ENCODE data around the gene SLC2A9.

The SLC2A9 gene

DNA sequence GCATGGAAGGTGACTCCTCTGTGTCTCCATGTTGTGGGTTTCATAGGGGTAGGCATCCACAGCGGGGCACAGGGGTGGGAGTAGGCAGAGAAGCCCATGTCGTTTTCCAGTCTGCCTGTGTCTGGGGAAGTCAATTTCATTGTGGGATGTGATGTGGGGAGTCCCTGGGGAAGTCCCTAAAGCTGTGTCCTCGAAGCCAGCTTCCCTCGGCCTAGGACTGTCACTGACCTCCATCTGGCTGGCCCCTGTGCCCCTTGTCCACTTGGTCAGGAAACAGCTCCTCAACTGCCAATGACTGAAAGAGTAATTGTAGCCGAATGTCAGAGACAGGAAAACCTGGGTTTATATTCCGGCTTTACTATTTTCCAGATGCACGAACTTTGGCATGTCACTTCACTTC is 130.2 kb downstream of the SLC2A9 start:
- DNase-seq (ENCODE audit: extremely low spot score) = no peak
- TF ChIP-seq FOXM1 (IDR thresholded peaks at IDR 0.05; ENCODE audit: borderline replicate concordance) (no peak), FOXA1 (IDR thresholded peaks at IDR 0.05) (no peak)
- ChIA-PET POLR2A (no interaction called here), CTCF (no interaction called here)

DNA sequence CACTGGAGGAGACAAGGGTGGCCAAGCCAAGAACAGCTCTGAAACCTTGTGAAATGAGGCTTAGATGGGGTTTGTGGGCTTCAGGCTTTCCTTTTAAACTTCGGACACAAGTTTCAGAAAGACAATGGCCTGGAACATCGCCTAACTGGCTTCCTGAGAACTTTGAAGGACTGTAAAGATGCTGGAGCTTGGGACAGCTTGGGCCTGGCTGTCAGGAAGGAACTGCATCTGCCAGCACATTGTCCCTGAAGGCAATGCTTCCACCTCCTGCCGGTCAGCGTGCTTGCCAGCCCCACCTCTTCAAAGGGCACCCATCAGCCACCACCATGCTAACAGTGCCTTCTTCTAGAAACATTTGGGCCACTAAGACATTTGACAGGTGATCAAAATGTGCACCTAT is 132.0 kb downstream of the SLC2A9 start:
- POLR2A ChIA-PET = no interaction called here

DNA sequence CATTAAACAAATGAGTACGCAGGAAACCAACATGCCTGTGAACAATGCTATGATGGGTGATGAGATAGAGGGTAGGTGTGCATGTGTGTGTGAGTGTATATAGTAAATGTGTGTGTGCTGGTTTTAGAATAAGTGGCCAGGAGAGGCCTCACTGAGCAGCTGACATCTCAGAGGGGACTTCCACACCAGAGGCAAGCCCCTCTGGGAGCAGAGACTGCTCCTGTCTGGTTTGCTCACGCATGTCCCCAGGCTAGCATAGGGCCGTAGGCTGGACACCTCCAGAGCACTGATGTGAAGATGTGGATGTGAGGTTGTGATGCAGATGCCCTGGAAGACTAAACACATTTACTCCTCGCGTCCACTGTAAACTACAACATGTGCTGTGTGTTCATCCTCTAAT is 135.3 kb downstream of the SLC2A9 start:
- no peak for DNase-seq (ENCODE audit: extremely low spot score)
- POLR2A ChIA-PET = no interaction called here
- CTCF ChIA-PET = no interaction called here
- no peak for TF ChIP-seq ARNT (IDR thresholded peaks at IDR 0.05)
- no peak for TF ChIP-seq L3MBTL2 (conservative IDR thresholded peaks at IDR 0.05)
- no peak for TF ChIP-seq PKNOX1 (IDR thresholded peaks at IDR 0.05)
- no peak for TF ChIP-seq LEF1 (IDR thresholded peaks at IDR 0.05; ENCODE audit: borderline replicate concordance)
- TF ChIP-seq ZNF384 (IDR thresholded peaks at IDR 0.05) = no peak
- TF ChIP-seq SP1 (IDR thresholded peaks at IDR 0.05) = no peak
- no peak for TF ChIP-seq BHLHE40 (IDR thresholded peaks at IDR 0.05; ENCODE audit: borderline replicate concordance)
- no peak for TF ChIP-seq FOXK2 (IDR thresholded peaks at IDR 0.05)
- TF ChIP-seq HDGF (IDR thresholded peaks at IDR 0.05; ENCODE audit: borderline replicate concordance) = no peak
- TF ChIP-seq FOXA1 (IDR thresholded peaks at IDR 0.05) = no peak
- no peak for TF ChIP-seq FOXM1 (IDR thresholded peaks at IDR 0.05; ENCODE audit: borderline replicate concordance)

More for the DNA sequence above, 132.0 kb downstream of the SLC2A9 start:
- CTCF ChIA-PET = no interaction called here
- TF ChIP-seq FOXA1 (IDR thresholded peaks at IDR 0.05) (no peak), HDGF (IDR thresholded peaks at IDR 0.05; ENCODE audit: borderline replicate concordance) (no peak), PKNOX1 (IDR thresholded peaks at IDR 0.05) (no peak), TARDBP (IDR thresholded peaks at IDR 0.05) (no peak), ZNF384 (IDR thresholded peaks at IDR 0.05) (no peak), FOXM1 (IDR thresholded peaks at IDR 0.05; ENCODE audit: borderline replicate concordance) (no peak), ARNT (IDR thresholded peaks at IDR 0.05) (no peak), L3MBTL2 (conservative IDR thresholded peaks at IDR 0.05) (no peak)
- DNase-seq (ENCODE audit: extremely low spot score) = no peak

GRCh38 chr4:9880406-9881197 is 140.7 kb downstream of the SLC2A9 start:
- DNase-seq (ENCODE audit: extremely low spot score) = no peak
- CTCF ChIA-PET = no interaction called here
- TF ChIP-seq FOXM1 (IDR thresholded peaks at IDR 0.05; ENCODE audit: borderline replicate concordance) = no peak
- TF ChIP-seq SUZ12 (IDR thresholded peaks at IDR 0.05) = no peak
- TF ChIP-seq ARNT (IDR thresholded peaks at IDR 0.05) = no peak
- no peak for TF ChIP-seq NFRKB (IDR thresholded peaks at IDR 0.05)
- TF ChIP-seq PKNOX1 (IDR thresholded peaks at IDR 0.05) = no peak
- TF ChIP-seq HDGF (IDR thresholded peaks at IDR 0.05; ENCODE audit: borderline replicate concordance) = no peak
- no peak for TF ChIP-seq FOXK2 (IDR thresholded peaks at IDR 0.05)
- no peak for TF ChIP-seq ELF4 (IDR thresholded peaks at IDR 0.05)
- TF ChIP-seq L3MBTL2 (conservative IDR thresholded peaks at IDR 0.05) = no peak
- no peak for TF ChIP-seq LEF1 (IDR thresholded peaks at IDR 0.05; ENCODE audit: borderline replicate concordance)
- no peak for TF ChIP-seq CTBP1 (IDR thresholded peaks at IDR 0.05; ENCODE audit: borderline replicate concordance)
- no peak for TF ChIP-seq FOXA1 (IDR thresholded peaks at IDR 0.05)
- TF ChIP-seq SP1 (IDR thresholded peaks at IDR 0.05) = no peak
- no peak for TF ChIP-seq ZNF384 (IDR thresholded peaks at IDR 0.05)
- TF ChIP-seq BHLHE40 (IDR thresholded peaks at IDR 0.05; ENCODE audit: borderline replicate concordance) = no peak
- no peak for TF ChIP-seq TARDBP (IDR thresholded peaks at IDR 0.05)

DNA sequence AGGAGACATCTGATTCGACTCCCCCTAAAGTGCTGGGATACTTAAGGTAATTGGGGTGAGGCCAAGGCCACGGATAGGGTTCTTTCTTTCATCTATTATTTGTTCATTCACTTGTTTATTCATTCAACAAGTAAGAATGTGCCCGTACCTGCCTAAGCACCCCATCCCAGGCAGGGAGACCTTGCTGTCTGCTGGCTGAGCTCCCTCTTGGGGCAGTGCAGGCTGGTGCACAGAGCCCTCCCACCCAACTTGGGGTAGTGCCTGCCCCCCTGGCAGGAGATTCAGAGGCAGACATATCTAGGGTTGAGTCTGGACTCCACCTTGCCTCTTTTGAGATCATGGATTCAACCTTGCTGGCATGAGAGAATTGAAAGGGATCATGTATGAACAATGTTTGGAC is 144.2 kb downstream of the SLC2A9 start:
- CTCF ChIA-PET = no interaction called here
- no peak for DNase-seq (ENCODE audit: extremely low spot score)
- POLR2A ChIA-PET = no interaction called here
- TF ChIP-seq LEF1 (IDR thresholded peaks at IDR 0.05; ENCODE audit: borderline replicate concordance) = no peak
- no peak for TF ChIP-seq L3MBTL2 (conservative IDR thresholded peaks at IDR 0.05)
- TF ChIP-seq CTBP1 (IDR thresholded peaks at IDR 0.05; ENCODE audit: borderline replicate concordance) = no peak
- TF ChIP-seq SP1 (IDR thresholded peaks at IDR 0.05) = no peak
- no peak for TF ChIP-seq ZNF384 (IDR thresholded peaks at IDR 0.05)
- no peak for TF ChIP-seq TARDBP (IDR thresholded peaks at IDR 0.05)
- no peak for TF ChIP-seq FOXM1 (IDR thresholded peaks at IDR 0.05; ENCODE audit: borderline replicate concordance)
- no peak for TF ChIP-seq PKNOX1 (IDR thresholded peaks at IDR 0.05)
- no peak for TF ChIP-seq HDGF (IDR thresholded peaks at IDR 0.05; ENCODE audit: borderline replicate concordance)
- TF ChIP-seq SUZ12 (IDR thresholded peaks at IDR 0.05) = no peak
- TF ChIP-seq NFRKB (IDR thresholded peaks at IDR 0.05) = no peak
- TF ChIP-seq ARNT (IDR thresholded peaks at IDR 0.05) = no peak
- TF ChIP-seq FOXK2 (IDR thresholded peaks at IDR 0.05) = no peak
- TF ChIP-seq FOXA1 (IDR thresholded peaks at IDR 0.05) = no peak
- TF ChIP-seq ELF4 (IDR thresholded peaks at IDR 0.05) = no peak
- TF ChIP-seq BHLHE40 (IDR thresholded peaks at IDR 0.05; ENCODE audit: borderline replicate concordance) = no peak

More at GRCh38 chr4:9880406-9881197, 140.7 kb downstream of the SLC2A9 start:
- POLR2A ChIA-PET = no interaction called here

- no peak for DNase-seq (ENCODE audit: extremely low spot score)
- POLR2A ChIA-PET = no interaction called here
- CTCF ChIA-PET = no interaction called here
- TF ChIP-seq ELF4 (IDR thresholded peaks at IDR 0.05) = no peak
- TF ChIP-seq ARNT (IDR thresholded peaks at IDR 0.05) = no peak
These were observed 145.8 kb downstream of the SLC2A9 start for GRCh38 chr4:9875516-9875915.
